ENCODE results near the gene CD81.
"Not testable (repeated sequence)": the region's sequence is repeated elsewhere in the genome, so short reads cannot be mapped to it uniquely, and the experiment has no call there.

The CD81 gene

GRCh38 chr11:2351701-2352100 lies 25.4 kb upstream of the CD81 start:
- no peaks in the 10 kb centered on the region for H3K4me1 ChIP-seq (ENCODE audit: low read length)
- no peaks in the 10 kb centered on the region for H4K20me1 ChIP-seq (ENCODE audit: insufficient read depth, low read length)
- no peak overlapping the region for H3K4me2 ChIP-seq (ENCODE audit: low read length)
- no peak overlapping the region for H3K4me3 ChIP-seq (ENCODE audit: low read length)
- TF ChIP-seq CTCF (IDR thresholded peaks at IDR 0.05; ENCODE audit: low read depth, low read length) (no peak), EZH2phosphoT487 (IDR thresholded peaks at IDR 0.05; ENCODE audit: low read depth) (no peak)
- no peaks in the 10 kb centered on the region for H3K79me2 ChIP-seq (ENCODE audit: low read length)
- 0 out of 2 replicates have a peak, but pooled peaks cover 5% of the 10 kb centered on the region for H3K27me3 ChIP-seq (ENCODE audit: low read depth, low read length)
- no peak overlapping the region for H3K9ac ChIP-seq (ENCODE audit: low read length)
- H2AFZ ChIP-seq (ENCODE audit: low read depth, low read length) = no peak overlapping the region
- H3K9me3 ChIP-seq (ENCODE audit: insufficient read depth, low read length) = no peaks in the 10 kb centered on the region
- H3K27ac ChIP-seq (ENCODE audit: low read length) = no peak overlapping the region
- no peaks in the 10 kb centered on the region for H3K36me3 ChIP-seq (replicated peaks; ENCODE audit: low read depth, low read length)

GRCh38 chr11:2352420-2352819 lies 24.7 kb upstream of the CD81 start:
- TF ChIP-seq EZH2phosphoT487 (IDR thresholded peaks at IDR 0.05; ENCODE audit: low read depth) (no peak), CTCF (IDR thresholded peaks at IDR 0.05; ENCODE audit: low read depth, low read length) (no peak)
- Histone ChIP-seq H3K9me3 (ENCODE audit: insufficient read depth, low read length) (no peaks in the 10 kb centered on the region), H4K20me1 (ENCODE audit: insufficient read depth, low read length) (no peaks in the 10 kb centered on the region), H3K79me2 (ENCODE audit: low read length) (no peaks in the 10 kb centered on the region), H3K4me2 (ENCODE audit: low read length) (no peak overlapping the region), H2AFZ (ENCODE audit: low read depth, low read length) (no peak overlapping the region), H3K4me3 (ENCODE audit: low read length) (no peak overlapping the region), H3K27ac (ENCODE audit: low read length) (no peak overlapping the region), H3K36me3 (replicated peaks; ENCODE audit: low read depth, low read length) (no peaks in the 10 kb centered on the region), H3K27me3 (ENCODE audit: low read depth, low read length) (0 out of 2 replicates have a peak, but pooled peaks cover 5% of the 10 kb centered on the region), H3K4me1 (ENCODE audit: low read length) (no peaks in the 10 kb centered on the region), H3K9ac (ENCODE audit: low read length) (no peak overlapping the region)

GRCh38 chr11:2355000-2355644 lies 22.0 kb upstream of the CD81 start:
- Histone ChIP-seq H4K20me1 (ENCODE audit: insufficient read depth, low read length) (no peaks in the 10 kb centered on the region), H3K4me2 (ENCODE audit: low read length) (no peak overlapping the region), H3K4me1 (ENCODE audit: low read length) (no peaks in the 10 kb centered on the region), H3K9me3 (ENCODE audit: insufficient read depth, low read length) (no peaks in the 10 kb centered on the region), H2AFZ (ENCODE audit: low read depth, low read length) (no peak overlapping the region), H3K9ac (ENCODE audit: low read length) (no peak overlapping the region), H3K36me3 (replicated peaks; ENCODE audit: low read depth, low read length) (no peaks in the 10 kb centered on the region), H3K4me3 (ENCODE audit: low read length) (no peak overlapping the region), H3K79me2 (ENCODE audit: low read length) (no peaks in the 10 kb centered on the region), H3K27ac (ENCODE audit: low read length) (no peak overlapping the region), H3K27me3 (ENCODE audit: low read depth, low read length) (0 out of 2 replicates have a peak, but pooled peaks cover 5% of the 10 kb centered on the region)
- TF ChIP-seq EZH2phosphoT487 (IDR thresholded peaks at IDR 0.05; ENCODE audit: low read depth) = no peak
- TF ChIP-seq CTCF (IDR thresholded peaks at IDR 0.05; ENCODE audit: low read depth, low read length) = no peak

GRCh38 chr11:2357246-2357645 lies 19.9 kb upstream of the CD81 start:
- H3K27ac ChIP-seq (ENCODE audit: low read length) = no peak overlapping the region
- H3K79me2 ChIP-seq (ENCODE audit: low read length) = no peaks in the 10 kb centered on the region
- TF ChIP-seq CTCF (IDR thresholded peaks at IDR 0.05; ENCODE audit: low read depth, low read length) (no peak), EZH2phosphoT487 (IDR thresholded peaks at IDR 0.05; ENCODE audit: low read depth) (no peak)
- no peaks in the 10 kb centered on the region for H4K20me1 ChIP-seq (ENCODE audit: insufficient read depth, low read length)
- no peaks in the 10 kb centered on the region for H3K9me3 ChIP-seq (ENCODE audit: insufficient read depth, low read length)
- H3K4me2 ChIP-seq (ENCODE audit: low read length) = no peak overlapping the region
- no peak overlapping the region for H2AFZ ChIP-seq (ENCODE audit: low read depth, low read length)
- no peaks in the 10 kb centered on the region for H3K36me3 ChIP-seq (replicated peaks; ENCODE audit: low read depth, low read length)
- no peaks in the 10 kb centered on the region for H3K4me1 ChIP-seq (ENCODE audit: low read length)
- H3K27me3 ChIP-seq (ENCODE audit: low read depth, low read length) = no peaks in the 10 kb centered on the region
- no peak overlapping the region for H3K4me3 ChIP-seq (ENCODE audit: low read length)
- no peak overlapping the region for H3K9ac ChIP-seq (ENCODE audit: low read length)

- H3K4me1 ChIP-seq (ENCODE audit: low read length); H3K9ac ChIP-seq (ENCODE audit: low read length); H3K4me3 ChIP-seq (ENCODE audit: low read length); H3K36me3 ChIP-seq (replicated peaks; ENCODE audit: low read depth, low read length); H3K79me2 ChIP-seq (ENCODE audit: low read length); H3K4me2 ChIP-seq (ENCODE audit: low read length); H4K20me1 ChIP-seq (ENCODE audit: insufficient read depth, low read length); H3K27me3 ChIP-seq (ENCODE audit: low read depth, low read length); H2AFZ ChIP-seq (ENCODE audit: low read depth, low read length); H3K9me3 ChIP-seq (ENCODE audit: insufficient read depth, low read length); H3K27ac ChIP-seq (ENCODE audit: low read length): not testable (repeated sequence)
Measured at GRCh38 chr11:2357651-2358050, 19.5 kb upstream of the CD81 start.
